HEK293 (cell line): ENCODE measurements around the gene CCDC187.

Experiments used
- GLI2 ChIP-seq: fragments of 450-650 bp; formaldehyde crosslinking; IDR thresholded peaks from 2 replicates; pipeline ENCODE4; 2017; ENCODE audit warnings: missing biosample characterization, missing genetic modification characterization, low read depth, borderline replicate concordance
- GLIS2 ChIP-seq: fragments of 450-650 bp; formaldehyde crosslinking; IDR thresholded peaks from 2 replicates; pipeline ENCODE4 v1.5.1; 2016; ENCODE audit warnings: missing biosample characterization, missing genetic modification characterization
- MZF1 ChIP-seq: fragments of 450-650 bp; formaldehyde crosslinking; IDR thresholded peaks from 2 replicates; pipeline ENCODE4 v1.5.1; 2017; ENCODE audit warnings: missing biosample characterization, missing genetic modification characterization, borderline replicate concordance
- SCRT2 ChIP-seq: fragments of 450-650 bp; formaldehyde crosslinking; IDR thresholded peaks from 2 replicates; pipeline ENCODE4 v1.5.1; 2016; ENCODE audit warnings: missing biosample characterization, missing genetic modification characterization
- ZFP69B ChIP-seq: fragments of 450-650 bp; formaldehyde crosslinking; IDR thresholded peaks from 2 replicates; pipeline ENCODE4 v1.5.1; 2016; ENCODE audit warnings: missing biosample characterization, missing genetic modification characterization
- ZNF10 ChIP-seq: fragments of 450-650 bp; formaldehyde crosslinking; IDR thresholded peaks from 2 replicates; pipeline ENCODE4 v1.5.1; 2017; ENCODE audit warnings: missing biosample characterization, missing genetic modification characterization
- ZNF121 ChIP-seq: fragments of 450-650 bp; formaldehyde crosslinking; IDR thresholded peaks from 2 replicates; pipeline ENCODE4 v1.5.1; 2016; ENCODE audit warnings: missing biosample characterization, missing genetic modification characterization
- ZNF146 ChIP-seq: fragments of 450-650 bp; formaldehyde crosslinking; IDR thresholded peaks from 2 replicates; pipeline ENCODE4 v1.5.1; 2016; ENCODE audit warnings: missing biosample characterization, missing genetic modification characterization
- ZNF341 ChIP-seq: fragments of 450-650 bp; formaldehyde crosslinking; IDR thresholded peaks from 2 replicates; pipeline ENCODE4; 2016; ENCODE audit warnings: low read depth, missing biosample characterization, missing genetic modification characterization
- ZNF473 ChIP-seq: fragments of 450-650 bp; formaldehyde crosslinking; IDR thresholded peaks from 2 replicates; pipeline ENCODE4 v1.5.1; 2017; ENCODE audit warnings: missing biosample characterization, missing genetic modification characterization
- ZNF555 ChIP-seq: fragments of 450-650 bp; formaldehyde crosslinking; conservative IDR thresholded peaks from 2 replicates; pipeline ENCODE4 v1.5.1; 2017; ENCODE audit warnings: missing biosample characterization, mild to moderate bottlenecking, missing genetic modification characterization, inconsistent platforms
- ZNF654 ChIP-seq: fragments of 450-650 bp; formaldehyde crosslinking; IDR thresholded peaks from 2 replicates; pipeline ENCODE4 v1.5.1; 2016; ENCODE audit warnings: low read depth, missing biosample characterization, missing genetic modification characterization
- ZNF747 ChIP-seq: fragments of 450-650 bp; formaldehyde crosslinking; IDR thresholded peaks from 2 replicates; pipeline ENCODE4 v1.5.1; 2016; ENCODE audit warnings: missing biosample characterization, missing genetic modification characterization
- ZSCAN4 ChIP-seq: fragments of 450-650 bp; formaldehyde crosslinking; IDR thresholded peaks from 2 replicates; pipeline ENCODE4 v1.5.1; 2017; ENCODE audit warnings: missing biosample characterization, missing genetic modification characterization
- TF ChIP-seq, protein P1 (sequence below): fragments of 450-650 bp; formaldehyde crosslinking; IDR thresholded peaks from 2 replicates; pipeline ENCODE4 v1.5.1; 2016; ENCODE audit warnings: missing biosample characterization, missing genetic modification characterization
- TF ChIP-seq, protein P2 (sequence below): fragments of 450-650 bp; formaldehyde crosslinking; IDR thresholded peaks from 2 replicates; pipeline ENCODE4 v1.5.1; 2016; ENCODE audit warnings: missing biosample characterization, missing genetic modification characterization, borderline replicate concordance
- TF ChIP-seq, protein P3 (sequence below): fragments of 450-650 bp; formaldehyde crosslinking; IDR thresholded peaks from 2 replicates; pipeline ENCODE4 v1.5.1; 2016; ENCODE audit warnings: missing biosample characterization, missing genetic modification characterization, borderline replicate concordance
- TF ChIP-seq, protein P4 (sequence below): fragments of 450-650 bp; formaldehyde crosslinking; IDR thresholded peaks from 2 replicates; pipeline ENCODE4 v1.5.1; 2016; ENCODE audit warnings: missing biosample characterization, missing genetic modification characterization
- TF ChIP-seq, protein P5 (sequence below): fragments of 450-650 bp; formaldehyde crosslinking; optimal IDR thresholded peaks from 2 replicates; pipeline ENCODE3; 2016; ENCODE audit warnings: missing biosample characterization, mild to moderate bottlenecking, missing genetic modification characterization
- TF ChIP-seq, protein P6 (sequence below): fragments of 450-650 bp; formaldehyde crosslinking; IDR thresholded peaks from 2 replicates; pipeline ENCODE4 v1.5.0; 2017; ENCODE audit warnings: missing biosample characterization, missing genetic modification characterization, borderline replicate concordance

CCDC187 gene

DNA sequence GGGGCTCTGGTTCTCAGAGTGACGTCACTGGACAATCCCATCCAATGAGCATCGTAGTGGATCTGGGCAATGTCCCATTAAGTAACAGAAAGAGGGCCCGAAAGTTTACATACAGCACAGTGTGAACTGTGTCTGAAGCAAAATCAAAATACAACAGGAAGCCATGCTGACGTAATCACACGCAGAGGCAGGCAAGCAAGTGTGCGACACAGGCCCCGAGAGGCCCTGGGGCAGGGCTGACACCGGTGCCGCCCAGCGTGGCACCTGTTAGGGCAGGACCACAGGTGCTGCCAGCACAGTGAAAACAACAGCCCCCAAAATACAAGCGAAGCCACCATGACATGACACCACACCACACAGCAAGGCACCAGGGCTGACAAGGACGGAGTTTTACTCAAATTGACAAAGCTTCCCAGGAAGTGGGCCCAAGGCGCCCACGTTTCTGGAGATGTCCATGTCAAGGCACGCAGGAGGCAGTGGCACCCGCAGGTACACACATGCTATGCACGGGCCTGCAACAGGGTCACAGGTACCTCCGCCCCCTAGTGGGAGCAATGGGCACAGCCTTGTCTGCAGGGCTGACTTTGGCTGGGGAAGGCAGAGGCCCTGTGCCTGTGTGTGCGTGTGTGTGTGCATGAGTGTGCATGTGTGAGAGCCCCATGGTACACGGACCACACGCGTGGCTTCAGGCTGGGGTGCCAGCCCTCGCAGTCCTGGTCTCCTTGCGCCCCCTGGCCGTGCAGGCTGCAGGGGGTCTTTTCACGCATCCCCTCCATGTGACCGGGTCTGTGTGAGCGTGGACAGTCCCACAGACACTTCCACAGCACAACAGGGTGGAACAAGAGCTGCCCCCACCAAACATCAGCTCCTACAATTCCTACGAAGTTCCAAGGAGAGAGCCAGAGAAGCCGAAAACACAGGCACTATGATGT is 77.9 kb downstream of the CCDC187 start (continued):
- TF ChIP-seq, protein P1, sequence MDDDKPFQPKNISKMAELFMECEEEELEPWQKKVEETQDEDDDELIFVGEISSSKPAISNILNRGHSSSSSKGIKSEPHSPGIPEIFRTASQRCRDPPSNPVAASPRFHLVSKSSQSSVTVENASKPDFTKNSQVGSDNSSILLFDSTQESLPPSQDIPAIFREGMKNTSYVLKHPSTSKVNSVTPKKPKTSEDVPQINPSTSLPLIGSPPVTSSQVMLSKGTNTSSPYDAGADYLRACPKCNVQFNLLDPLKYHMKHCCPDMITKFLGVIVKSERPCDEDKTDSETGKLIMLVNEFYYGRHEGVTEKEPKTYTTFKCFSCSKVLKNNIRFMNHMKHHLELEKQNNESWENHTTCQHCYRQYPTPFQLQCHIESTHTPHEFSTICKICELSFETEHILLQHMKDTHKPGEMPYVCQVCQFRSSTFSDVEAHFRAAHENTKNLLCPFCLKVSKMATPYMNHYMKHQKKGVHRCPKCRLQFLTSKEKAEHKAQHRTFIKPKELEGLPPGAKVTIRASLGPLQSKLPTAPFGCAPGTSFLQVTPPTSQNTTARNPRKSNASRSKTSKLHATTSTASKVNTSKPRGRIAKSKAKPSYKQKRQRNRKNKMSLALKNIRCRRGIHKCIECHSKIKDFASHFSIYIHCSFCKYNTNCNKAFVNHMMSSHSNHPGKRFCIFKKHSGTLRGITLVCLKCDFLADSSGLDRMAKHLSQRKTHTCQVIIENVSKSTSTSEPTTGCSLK, result no peak
- TF ChIP-seq GLI2, result no peak
- TF ChIP-seq, protein P2, sequence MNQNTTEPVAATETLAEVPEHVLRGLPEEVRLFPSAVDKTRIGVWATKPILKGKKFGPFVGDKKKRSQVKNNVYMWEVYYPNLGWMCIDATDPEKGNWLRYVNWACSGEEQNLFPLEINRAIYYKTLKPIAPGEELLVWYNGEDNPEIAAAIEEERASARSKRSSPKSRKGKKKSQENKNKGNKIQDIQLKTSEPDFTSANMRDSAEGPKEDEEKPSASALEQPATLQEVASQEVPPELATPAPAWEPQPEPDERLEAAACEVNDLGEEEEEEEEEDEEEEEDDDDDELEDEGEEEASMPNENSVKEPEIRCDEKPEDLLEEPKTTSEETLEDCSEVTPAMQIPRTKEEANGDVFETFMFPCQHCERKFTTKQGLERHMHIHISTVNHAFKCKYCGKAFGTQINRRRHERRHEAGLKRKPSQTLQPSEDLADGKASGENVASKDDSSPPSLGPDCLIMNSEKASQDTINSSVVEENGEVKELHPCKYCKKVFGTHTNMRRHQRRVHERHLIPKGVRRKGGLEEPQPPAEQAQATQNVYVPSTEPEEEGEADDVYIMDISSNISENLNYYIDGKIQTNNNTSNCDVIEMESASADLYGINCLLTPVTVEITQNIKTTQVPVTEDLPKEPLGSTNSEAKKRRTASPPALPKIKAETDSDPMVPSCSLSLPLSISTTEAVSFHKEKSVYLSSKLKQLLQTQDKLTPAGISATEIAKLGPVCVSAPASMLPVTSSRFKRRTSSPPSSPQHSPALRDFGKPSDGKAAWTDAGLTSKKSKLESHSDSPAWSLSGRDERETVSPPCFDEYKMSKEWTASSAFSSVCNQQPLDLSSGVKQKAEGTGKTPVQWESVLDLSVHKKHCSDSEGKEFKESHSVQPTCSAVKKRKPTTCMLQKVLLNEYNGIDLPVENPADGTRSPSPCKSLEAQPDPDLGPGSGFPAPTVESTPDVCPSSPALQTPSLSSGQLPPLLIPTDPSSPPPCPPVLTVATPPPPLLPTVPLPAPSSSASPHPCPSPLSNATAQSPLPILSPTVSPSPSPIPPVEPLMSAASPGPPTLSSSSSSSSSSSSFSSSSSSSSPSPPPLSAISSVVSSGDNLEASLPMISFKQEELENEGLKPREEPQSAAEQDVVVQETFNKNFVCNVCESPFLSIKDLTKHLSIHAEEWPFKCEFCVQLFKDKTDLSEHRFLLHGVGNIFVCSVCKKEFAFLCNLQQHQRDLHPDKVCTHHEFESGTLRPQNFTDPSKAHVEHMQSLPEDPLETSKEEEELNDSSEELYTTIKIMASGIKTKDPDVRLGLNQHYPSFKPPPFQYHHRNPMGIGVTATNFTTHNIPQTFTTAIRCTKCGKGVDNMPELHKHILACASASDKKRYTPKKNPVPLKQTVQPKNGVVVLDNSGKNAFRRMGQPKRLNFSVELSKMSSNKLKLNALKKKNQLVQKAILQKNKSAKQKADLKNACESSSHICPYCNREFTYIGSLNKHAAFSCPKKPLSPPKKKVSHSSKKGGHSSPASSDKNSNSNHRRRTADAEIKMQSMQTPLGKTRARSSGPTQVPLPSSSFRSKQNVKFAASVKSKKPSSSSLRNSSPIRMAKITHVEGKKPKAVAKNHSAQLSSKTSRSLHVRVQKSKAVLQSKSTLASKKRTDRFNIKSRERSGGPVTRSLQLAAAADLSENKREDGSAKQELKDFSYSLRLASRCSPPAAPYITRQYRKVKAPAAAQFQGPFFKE, result no peak
- TF ChIP-seq ZNF146 (tag by site-specific recombination), result no peak
- TF ChIP-seq, protein P3, sequence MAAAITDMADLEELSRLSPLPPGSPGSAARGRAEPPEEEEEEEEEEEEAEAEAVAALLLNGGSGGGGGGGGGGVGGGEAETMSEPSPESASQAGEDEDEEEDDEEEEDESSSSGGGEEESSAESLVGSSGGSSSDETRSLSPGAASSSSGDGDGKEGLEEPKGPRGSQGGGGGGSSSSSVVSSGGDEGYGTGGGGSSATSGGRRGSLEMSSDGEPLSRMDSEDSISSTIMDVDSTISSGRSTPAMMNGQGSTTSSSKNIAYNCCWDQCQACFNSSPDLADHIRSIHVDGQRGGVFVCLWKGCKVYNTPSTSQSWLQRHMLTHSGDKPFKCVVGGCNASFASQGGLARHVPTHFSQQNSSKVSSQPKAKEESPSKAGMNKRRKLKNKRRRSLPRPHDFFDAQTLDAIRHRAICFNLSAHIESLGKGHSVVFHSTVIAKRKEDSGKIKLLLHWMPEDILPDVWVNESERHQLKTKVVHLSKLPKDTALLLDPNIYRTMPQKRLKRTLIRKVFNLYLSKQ, result no peak
- TF ChIP-seq ZNF555 (tag by site-specific recombination), result no peak
- TF ChIP-seq ZNF121, result no peak
- TF ChIP-seq ZSCAN4, result peak; percentile 91
- 0 out of 2 replicates have a peak, but pooled peaks have one; percentile 12 for TF ChIP-seq GLIS2 (tag by site-specific recombination)
- no peak for TF ChIP-seq MZF1 (tag by site-specific recombination)
- peak; percentile 98 for TF ChIP-seq SCRT2 (tag by site-specific recombination)
- TF ChIP-seq, protein P4, sequence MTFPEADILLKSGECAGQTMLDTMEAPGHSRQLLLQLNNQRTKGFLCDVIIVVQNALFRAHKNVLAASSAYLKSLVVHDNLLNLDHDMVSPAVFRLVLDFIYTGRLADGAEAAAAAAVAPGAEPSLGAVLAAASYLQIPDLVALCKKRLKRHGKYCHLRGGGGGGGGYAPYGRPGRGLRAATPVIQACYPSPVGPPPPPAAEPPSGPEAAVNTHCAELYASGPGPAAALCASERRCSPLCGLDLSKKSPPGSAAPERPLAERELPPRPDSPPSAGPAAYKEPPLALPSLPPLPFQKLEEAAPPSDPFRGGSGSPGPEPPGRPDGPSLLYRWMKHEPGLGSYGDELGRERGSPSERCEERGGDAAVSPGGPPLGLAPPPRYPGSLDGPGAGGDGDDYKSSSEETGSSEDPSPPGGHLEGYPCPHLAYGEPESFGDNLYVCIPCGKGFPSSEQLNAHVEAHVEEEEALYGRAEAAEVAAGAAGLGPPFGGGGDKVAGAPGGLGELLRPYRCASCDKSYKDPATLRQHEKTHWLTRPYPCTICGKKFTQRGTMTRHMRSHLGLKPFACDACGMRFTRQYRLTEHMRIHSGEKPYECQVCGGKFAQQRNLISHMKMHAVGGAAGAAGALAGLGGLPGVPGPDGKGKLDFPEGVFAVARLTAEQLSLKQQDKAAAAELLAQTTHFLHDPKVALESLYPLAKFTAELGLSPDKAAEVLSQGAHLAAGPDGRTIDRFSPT (tag by site-specific recombination), result no peak
- TF ChIP-seq ZNF654, result peak; percentile 12; the same call in 1 of the 2 replicates
- no peak for TF ChIP-seq ZNF341 (tag by site-specific recombination)
- TF ChIP-seq ZFP69B, result no peak
- TF ChIP-seq, protein P5, sequence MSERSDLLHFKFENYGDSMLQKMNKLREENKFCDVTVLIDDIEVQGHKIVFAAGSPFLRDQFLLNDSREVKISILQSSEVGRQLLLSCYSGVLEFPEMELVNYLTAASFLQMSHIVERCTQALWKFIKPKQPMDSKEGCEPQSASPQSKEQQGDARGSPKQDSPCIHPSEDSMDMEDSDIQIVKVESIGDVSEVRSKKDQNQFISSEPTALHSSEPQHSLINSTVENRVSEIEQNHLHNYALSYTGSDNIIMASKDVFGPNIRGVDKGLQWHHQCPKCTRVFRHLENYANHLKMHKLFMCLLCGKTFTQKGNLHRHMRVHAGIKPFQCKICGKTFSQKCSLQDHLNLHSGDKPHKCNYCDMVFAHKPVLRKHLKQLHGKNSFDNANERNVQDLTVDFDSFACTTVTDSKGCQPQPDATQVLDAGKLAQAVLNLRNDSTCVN (tag by site-specific recombination), result peak; percentile 25
- TF ChIP-seq, protein P6, sequence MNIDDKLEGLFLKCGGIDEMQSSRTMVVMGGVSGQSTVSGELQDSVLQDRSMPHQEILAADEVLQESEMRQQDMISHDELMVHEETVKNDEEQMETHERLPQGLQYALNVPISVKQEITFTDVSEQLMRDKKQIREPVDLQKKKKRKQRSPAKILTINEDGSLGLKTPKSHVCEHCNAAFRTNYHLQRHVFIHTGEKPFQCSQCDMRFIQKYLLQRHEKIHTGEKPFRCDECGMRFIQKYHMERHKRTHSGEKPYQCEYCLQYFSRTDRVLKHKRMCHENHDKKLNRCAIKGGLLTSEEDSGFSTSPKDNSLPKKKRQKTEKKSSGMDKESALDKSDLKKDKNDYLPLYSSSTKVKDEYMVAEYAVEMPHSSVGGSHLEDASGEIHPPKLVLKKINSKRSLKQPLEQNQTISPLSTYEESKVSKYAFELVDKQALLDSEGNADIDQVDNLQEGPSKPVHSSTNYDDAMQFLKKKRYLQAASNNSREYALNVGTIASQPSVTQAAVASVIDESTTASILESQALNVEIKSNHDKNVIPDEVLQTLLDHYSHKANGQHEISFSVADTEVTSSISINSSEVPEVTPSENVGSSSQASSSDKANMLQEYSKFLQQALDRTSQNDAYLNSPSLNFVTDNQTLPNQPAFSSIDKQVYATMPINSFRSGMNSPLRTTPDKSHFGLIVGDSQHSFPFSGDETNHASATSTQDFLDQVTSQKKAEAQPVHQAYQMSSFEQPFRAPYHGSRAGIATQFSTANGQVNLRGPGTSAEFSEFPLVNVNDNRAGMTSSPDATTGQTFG, result no peak
- TF ChIP-seq ZNF747 (tag by site-specific recombination), result no peak
- TF ChIP-seq ZNF10 (tag by site-specific recombination), result no peak
- TF ChIP-seq ZNF473 (tag by site-specific recombination), result no peak
